ENCODE results near the gene OASL.

Gene OASL

GRCh38 chr12:120997448-120997847, 41.6 kb downstream of the OASL start:
- no peak for TF ChIP-seq CTCF (conservative IDR thresholded peaks at IDR 0.05)
- H3K27ac ChIP-seq = no peak overlapping the region

- TF ChIP-seq CTCF (conservative IDR thresholded peaks at IDR 0.05) = no peak
- H3K27ac ChIP-seq = no peak overlapping the region
Measured at GRCh38 chr12:120996133-120996746, 42.8 kb downstream of the OASL start.

- no peak for TF ChIP-seq CTCF (conservative IDR thresholded peaks at IDR 0.05)
Measured at GRCh38 chr12:120994589-120995337, 44.3 kb downstream of the OASL start.

GRCh38 chr12:120994059-120994458, 45.0 kb downstream of the OASL start:
- TF ChIP-seq CTCF (conservative IDR thresholded peaks at IDR 0.05) = no peak
- no peak overlapping the region for H3K27ac ChIP-seq

More at GRCh38 chr12:120994589-120995337, 44.3 kb downstream of the OASL start:
- H3K27ac ChIP-seq = no peak overlapping the region

GRCh38 chr12:120993496-120993895, 45.5 kb downstream of the OASL start:
- no peak overlapping the region for H3K27ac ChIP-seq
- TF ChIP-seq CTCF (conservative IDR thresholded peaks at IDR 0.05) = no peak

GRCh38 chr12:120992989-120993388, 46.1 kb downstream of the OASL start:
- H3K27ac ChIP-seq = no peak overlapping the region
- no peak for TF ChIP-seq CTCF (conservative IDR thresholded peaks at IDR 0.05)

GRCh38 chr12:120991965-120992364, 47.1 kb downstream of the OASL start:
- no peak overlapping the region for H3K27ac ChIP-seq
- TF ChIP-seq CTCF (conservative IDR thresholded peaks at IDR 0.05) = no peak
